ENCODE measurements around the gene CTCF.

CTCF gene

DNA sequence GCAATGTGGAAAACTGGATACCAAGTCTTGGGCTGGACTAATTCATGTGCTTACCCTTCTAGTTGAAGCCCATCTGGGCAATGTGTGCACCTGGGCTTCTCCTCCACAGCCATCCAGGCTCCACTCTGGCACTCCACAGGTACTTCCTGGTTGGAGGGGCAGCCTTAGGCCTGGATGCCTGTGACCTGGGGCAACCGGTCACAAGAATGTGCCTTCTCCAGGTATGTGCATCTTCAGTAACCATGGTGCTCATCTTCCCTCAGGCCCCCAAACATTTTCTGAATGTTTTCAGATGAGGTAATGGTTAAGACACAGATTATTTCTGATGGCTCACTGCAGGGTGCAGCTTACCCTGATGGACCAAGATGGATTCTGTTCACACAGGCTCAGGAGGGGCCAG, 115.4 kb downstream of the CTCF start:
- CTCF ChIA-PET = interaction anchor here (1.0 to 1.6 kb wide), 4 partner anchors 8 to 250 kb away, joined by 3 to 6 read pairs (median 4); no protein-coding TSS in a partner anchor
- DNase-seq (ENCODE audit: extremely low spot score) = no peak
- no peak for TF ChIP-seq CTCF (IDR thresholded peaks at IDR 0.05; ENCODE audit: control extremely low read depth, extremely low read depth, low read depth, missing control alignments)
- POLR2A ChIA-PET = interaction anchor here (0.7 kb wide), 1 partner anchor 95 kb away, joined by 6 read pairs; no protein-coding TSS in a partner anchor

- CTCF ChIA-PET = interaction anchor here (1.0 to 1.6 kb wide), 4 partner anchors 9 to 157 kb away, joined by 3 to 6 read pairs (median 4); no protein-coding TSS in a partner anchor
- no peak for TF ChIP-seq CTCF (IDR thresholded peaks at IDR 0.05; ENCODE audit: control extremely low read depth, extremely low read depth, low read depth, missing control alignments)
- no peak for DNase-seq (ENCODE audit: extremely low spot score)
- POLR2A ChIA-PET = interaction anchor here (0.7 kb wide), 1 partner anchor 94 kb away, joined by 6 read pairs; no protein-coding TSS in a partner anchor
Measured at GRCh38 chr16:67678354-67679023, 116.2 kb downstream of the CTCF start.

DNA sequence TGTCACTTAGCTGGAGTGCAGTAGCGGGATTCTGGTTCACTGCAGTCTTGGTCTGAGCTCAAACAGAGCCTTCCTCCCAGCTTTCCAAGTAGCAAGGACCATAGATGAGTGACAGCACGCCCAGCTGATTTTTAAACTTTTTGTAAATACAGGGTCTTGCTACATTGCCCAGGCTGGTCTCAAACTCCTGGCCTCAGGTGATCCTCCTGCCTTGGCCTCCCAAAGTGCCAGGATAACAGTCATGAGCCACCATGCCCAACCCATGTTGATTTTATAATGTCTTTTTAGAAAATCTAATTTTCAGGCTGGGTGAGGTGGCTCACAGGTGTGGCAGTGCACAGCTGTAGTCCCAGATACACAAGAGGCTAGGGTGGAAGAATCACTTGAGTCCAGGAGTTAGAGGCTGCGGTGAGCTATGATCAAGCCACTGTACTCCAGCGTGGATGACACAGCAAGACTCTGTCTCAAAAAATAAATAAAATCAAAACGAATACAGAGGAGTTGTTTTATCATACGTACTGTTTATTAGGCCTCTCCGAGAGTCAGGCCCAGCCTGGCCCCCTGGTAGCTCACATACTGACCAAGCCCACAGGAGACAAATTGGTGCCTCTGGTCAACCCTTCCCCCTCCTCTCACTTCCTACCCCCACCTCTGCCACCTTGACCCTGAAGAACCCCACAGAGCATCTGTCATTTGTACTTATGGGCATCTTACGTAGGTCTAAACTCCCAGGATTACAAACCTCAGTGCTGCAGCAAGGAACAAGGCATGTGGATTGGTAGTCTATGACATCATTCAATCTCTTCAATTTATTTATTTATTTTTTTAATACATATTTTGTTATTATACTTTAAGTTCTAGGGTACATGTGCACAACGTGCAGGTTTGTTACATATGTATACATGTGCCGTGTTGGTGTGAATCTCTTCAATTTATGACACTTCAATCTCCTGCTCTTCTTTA, 117.9 kb downstream of the CTCF start:
- CTCF ChIA-PET = interaction anchor here (1.0 to 7.0 kb wide), 4 partner anchors 10 to 249 kb away, joined by 3 to 72 read pairs (median 4); no protein-coding TSS in a partner anchor
- DNase-seq (ENCODE audit: extremely low spot score) = no peak
- no peak for TF ChIP-seq CTCF (IDR thresholded peaks at IDR 0.05; ENCODE audit: control extremely low read depth, extremely low read depth, low read depth, missing control alignments)
- POLR2A ChIA-PET = no interaction called here

GRCh38 chr16:67683767-67684166, 121.4 kb downstream of the CTCF start:
- TF ChIP-seq CTCF (IDR thresholded peaks at IDR 0.05; ENCODE audit: control extremely low read depth, extremely low read depth, low read depth, missing control alignments) = no peak
- CTCF ChIA-PET = interaction anchor here (1.0 to 7.0 kb wide), 3 partner anchors 13 to 163 kb away, joined by 3 to 72 read pairs (median 5); no protein-coding TSS in a partner anchor
- POLR2A ChIA-PET = no interaction called here
- no peak for DNase-seq (ENCODE audit: extremely low spot score)

DNA sequence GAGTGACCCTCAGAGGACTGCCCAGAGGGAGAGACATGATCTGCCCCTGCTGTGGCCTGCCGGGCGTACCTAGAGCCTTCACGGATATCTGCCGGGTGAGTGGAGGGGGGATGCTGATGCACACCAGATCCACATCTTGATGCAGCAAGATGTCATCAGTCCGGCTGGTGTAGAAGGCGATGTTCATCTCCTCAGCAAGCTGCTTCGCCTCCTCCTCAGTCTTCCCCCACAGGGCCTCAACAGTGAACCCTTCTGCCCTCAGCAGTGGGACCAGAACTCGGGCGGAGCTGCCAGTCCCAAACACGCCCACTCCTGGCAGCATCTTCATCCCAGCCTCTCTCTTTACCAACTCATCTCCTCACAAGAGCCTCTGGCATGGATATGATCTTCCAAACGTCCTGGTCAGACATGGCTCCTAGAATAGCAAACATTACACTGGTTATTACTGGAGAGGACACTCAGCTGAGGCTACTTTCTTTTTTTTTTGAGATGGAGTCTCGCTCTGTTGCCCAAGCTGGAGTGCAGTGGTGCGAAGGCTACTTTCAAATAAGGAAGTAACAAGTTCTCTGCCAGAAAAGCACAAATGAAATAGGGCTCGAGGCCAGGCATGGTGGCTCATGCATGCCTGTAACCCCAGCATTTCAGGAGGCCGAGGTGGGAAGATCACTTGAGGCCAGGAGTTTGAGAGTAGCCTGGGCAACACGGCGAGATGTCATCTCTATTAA, 123.2 kb downstream of the CTCF start:
- ChIA-PET CTCF (interaction anchor here (0.9 to 7.0 kb wide), 5 partner anchors 9 to 250 kb away, joined by 3 to 72 read pairs (median 3); no protein-coding TSS in a partner anchor), POLR2A (no interaction called here)
- peak; percentile 37 for DNase-seq (ENCODE audit: extremely low spot score)
- TF ChIP-seq CTCF (IDR thresholded peaks at IDR 0.05; ENCODE audit: control extremely low read depth, extremely low read depth, low read depth, missing control alignments) = no peak
